DMS114 treated with DMSO at 0.1 percent for 48 hours (cell line): ENCODE results near the gene TPD52L1.

Experiments
- DNase-seq: peaks from one replicate; lab custom pipeline; 2025; ENCODE audit not compliant: unreplicated experiment; lab: John Stamatoyannopoulos, UW

The TPD52L1 gene

DNA sequence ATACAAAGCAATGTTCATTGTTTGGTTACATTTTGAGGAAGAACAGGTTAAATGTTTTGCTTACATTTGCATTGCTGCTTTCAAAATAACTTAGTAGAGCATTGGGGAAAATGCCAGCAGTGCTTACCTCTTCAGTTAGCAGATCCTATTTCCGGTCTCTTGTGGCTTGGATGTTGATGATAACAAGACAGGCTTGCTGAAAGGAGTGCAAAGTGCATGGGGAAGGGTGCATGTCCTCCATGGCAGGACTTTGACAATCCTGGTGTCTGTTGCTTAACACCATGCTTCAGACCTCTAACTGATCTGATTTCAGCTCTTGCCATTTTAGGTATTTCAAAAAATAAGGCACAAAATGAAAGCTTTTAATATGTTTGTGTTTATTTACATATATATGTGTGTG is 21.1 kb downstream of the TPD52L1 start:
- DNase-seq = no peak

- DNase-seq = no peak
Measured at GRCh38 chr6:125175466-125176048, 22.0 kb downstream of the TPD52L1 start.

- DNase-seq = no peak
Measured at GRCh38 chr6:125182237-125183008, 28.9 kb downstream of the TPD52L1 start.

DNA sequence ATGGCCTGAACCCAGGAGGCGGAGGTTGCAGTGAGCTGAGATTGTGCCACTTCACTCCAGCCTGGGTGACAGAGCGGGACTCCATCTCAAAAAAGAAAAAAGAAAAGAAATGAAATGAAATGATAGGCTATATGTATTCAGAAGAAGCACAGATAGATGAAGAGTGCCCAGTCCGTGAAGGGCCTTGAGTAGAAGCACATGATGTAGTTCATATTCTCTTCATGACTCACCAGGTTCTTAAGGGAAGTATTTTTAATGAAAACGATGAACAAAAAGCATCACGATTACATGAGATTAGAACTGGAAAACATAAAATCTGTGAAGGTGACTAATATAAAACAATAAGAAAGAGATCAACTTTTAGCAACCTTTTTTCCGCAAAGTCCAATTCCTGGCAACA is 29.8 kb downstream of the TPD52L1 start:
- no peak for DNase-seq

GRCh38 chr6:125188037-125188436 is 34.5 kb downstream of the TPD52L1 start:
- no peak for DNase-seq

- no peak for DNase-seq
Measured at GRCh38 chr6:125188594-125189203, 35.1 kb downstream of the TPD52L1 start.

GRCh38 chr6:125189494-125189893 is 35.9 kb downstream of the TPD52L1 start:
- DNase-seq = no peak

GRCh38 chr6:125190667-125191066 is 37.1 kb downstream of the TPD52L1 start:
- no peak for DNase-seq

GRCh38 chr6:125191916-125192609 is 38.5 kb downstream of the TPD52L1 start:
- DNase-seq = peak; percentile 11

DNA sequence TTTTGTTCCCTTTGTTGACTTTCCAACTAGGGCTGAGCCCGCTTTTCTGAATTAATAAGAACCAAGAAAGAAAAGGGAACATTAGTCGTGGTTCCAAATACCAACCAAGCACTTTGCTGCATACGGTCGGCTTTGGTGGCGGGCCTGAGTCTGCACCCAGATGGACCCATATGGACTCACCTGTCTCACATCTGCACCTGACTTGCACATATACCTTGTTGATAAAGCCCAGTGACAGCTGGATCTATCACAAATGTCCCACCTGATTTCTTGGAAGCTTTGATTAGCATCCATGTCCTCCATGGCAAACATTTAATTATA is 39.0 kb downstream of the TPD52L1 start:
- no peak for DNase-seq

DNA sequence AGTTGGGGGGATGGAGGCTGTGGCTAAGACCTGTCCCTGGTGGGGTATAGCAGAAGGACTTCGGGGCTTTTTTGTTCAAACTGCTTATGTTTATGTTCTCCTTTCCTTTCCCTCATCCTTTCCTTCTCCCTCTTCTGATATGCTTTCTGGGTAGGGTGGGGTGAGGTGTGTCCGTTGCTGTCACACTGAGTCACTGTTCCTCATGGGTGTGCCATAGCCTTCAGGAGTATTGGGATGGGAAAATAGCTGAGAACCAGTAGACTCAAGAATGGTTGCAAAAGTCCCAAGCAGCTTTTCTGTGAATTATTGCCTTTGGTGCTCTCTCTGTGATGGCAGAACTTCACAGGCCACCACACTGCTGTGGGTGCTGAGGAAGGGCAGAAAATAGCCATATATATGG is 39.6 kb downstream of the TPD52L1 start:
- DNase-seq = no peak

GRCh38 chr6:125194941-125195340 is 41.4 kb downstream of the TPD52L1 start:
- DNase-seq = no peak

- DNase-seq = no peak
Measured at GRCh38 chr6:125195526-125195925, 42.0 kb downstream of the TPD52L1 start.

GRCh38 chr6:125196613-125197012 is 43.0 kb downstream of the TPD52L1 start:
- no peak for DNase-seq

DNA sequence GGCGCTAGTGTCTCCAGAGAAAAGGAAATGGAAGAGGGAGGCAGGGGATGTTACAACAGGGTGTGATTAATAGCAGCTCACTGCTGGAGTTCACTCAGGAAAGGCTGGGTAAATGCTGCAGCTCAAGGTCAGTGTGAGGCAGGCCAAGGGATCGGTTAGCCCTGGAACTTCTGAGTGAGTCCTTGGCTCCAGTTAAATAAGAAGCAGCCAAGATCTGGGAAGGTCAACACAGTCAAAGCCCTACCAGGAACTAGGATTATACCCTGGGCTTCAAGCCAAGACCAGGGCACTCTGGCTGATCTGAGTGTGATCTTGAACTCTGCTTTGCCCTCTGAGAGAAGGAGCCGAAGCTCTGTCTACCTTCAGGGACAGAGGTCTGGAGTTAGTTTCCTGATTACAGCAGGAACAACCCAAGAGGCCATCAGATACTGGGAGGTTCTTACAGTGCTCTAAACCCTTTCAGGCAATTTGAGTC is 44.3 kb downstream of the TPD52L1 start:
- DNase-seq = no peak

GRCh38 chr6:125198398-125198937 is 44.9 kb downstream of the TPD52L1 start:
- DNase-seq = no peak

DNA sequence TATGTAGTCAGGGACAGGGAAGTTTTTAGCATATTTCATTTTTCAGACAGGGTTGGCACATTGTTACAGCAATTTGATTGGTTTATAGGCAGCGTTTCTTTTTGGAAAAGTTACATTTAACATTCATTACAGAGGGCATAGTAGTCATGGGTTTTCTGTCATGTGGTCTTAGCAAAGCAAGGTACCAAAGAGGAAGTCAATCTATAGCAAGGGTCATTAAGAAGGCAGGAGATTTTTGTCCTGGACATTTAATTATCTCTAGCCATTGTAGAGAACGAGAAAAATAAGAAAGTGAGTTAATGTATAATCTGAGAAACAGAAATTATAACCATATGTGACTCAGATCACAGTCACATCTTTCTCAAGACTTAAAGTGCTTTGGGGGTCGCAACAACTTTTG is 47.4 kb downstream of the TPD52L1 start:
- no peak for DNase-seq

DNA sequence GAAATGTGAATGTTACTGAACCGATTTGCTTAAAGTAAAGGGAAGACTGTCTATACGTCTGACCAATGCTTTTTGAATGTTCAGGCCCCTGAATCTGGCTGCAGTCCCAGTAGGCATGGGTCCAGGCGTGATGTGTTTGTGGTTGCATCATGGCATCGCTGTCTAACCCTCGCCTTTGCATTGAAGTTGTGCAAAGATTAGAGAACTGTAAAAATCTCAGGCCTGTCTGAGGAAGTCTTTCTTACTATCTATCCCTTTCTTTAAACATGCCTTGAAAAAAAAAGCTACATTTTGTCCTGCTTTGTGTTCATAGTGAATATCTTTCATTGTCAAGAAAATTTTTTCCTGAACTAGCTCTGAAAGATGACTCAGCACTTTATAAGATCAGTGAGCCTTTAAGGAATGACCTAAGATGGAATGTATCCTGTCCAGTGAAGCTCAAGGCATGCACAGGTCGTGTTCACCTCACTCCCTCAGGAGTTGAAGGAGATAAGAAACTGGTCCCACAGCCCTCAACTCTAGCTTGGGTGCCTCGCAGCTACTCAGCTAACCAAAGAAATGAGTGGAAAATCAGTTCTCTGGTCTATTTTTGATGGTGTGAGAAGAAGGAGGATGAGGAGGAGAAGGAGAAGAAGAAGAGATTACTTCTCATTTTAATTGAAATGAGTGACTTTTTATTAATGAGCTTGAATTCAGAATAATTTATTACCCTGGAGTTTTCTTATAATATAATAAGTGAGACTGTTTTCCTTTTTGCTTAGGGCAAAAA is 48.6 kb downstream of the TPD52L1 start:
- DNase-seq = no peak

- no peak for DNase-seq
Measured at GRCh38 chr6:125203395-125203794, 49.8 kb downstream of the TPD52L1 start.

DNA sequence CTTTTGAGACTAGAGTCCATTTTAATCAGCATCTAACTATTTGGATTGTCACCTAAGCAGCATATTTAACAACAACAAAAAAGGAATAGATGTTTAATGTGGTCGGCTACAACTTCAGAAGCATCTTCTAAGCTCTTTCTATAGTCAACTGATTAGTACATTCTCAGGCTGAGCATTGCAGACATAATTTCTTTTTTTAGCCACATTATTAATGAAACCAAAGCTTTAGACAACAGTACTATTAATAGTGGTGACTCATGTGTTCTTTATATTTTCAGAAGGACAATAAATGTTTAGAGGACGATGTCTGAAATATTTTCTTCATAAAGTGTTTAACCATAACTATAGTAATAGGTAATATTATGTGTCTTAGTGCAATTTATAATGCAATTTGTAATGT is 52.4 kb downstream of the TPD52L1 start:
- no peak for DNase-seq

DNA sequence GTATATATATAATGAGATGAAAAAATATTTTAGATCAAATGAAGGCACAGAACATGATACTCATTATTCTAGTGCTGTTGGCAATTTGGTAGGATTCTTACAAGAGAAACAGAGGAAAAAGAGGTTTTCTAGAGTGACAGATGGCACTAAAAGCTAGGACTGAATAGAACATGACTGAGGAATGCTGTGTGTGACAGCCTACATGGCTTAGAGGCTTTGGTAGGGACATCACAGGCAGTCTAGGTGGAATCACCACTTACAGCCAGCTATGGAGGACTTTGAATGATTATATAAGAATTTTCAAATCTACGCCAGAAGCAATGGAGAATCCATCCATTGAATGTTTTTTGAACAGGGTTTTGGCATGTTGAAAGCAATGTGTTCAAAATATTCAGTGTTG is 52.8 kb downstream of the TPD52L1 start:
- DNase-seq = no peak
